Measurements from ENCODE around the gene TTC23.

The TTC23 gene

DNA sequence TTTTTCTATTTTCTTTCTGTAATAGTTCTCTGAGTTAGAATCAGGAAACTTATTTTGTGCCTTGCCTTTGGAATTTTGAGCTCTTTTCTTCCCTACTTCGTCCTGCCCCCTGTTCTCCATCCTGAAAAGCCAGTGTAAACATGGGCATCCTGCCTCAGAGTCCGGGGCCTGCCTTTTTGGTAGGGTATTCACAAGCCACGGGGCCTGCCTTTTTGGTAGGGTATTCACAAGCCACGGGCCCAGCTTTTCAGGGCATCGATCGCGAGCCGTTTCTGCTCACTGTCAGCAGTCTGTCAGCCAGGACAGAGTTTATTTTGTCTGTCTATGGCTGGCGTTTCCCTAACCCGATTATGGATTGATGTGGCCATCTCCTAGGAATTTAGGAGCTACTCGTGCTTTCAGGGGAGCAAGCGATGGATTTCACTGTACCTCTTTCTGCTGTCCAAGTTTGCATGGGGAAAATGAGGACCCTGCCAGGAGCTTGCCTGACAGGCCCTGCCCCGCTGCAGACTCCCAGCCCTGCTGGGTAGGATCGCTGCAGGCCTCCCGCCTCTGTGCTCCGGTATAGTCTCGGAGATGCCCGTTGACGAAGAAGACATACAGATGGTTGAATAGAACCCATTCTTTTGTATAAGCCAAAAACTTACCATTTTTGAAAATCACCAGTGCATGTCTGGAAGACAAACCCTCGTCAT, 131.7 kb downstream of the TTC23 start:
- no peak for TF ChIP-seq SPI1 (IDR thresholded peaks at IDR 0.05; ENCODE audit: borderline replicate concordance, low read depth)
- no peak for TF ChIP-seq GABPA (IDR thresholded peaks at IDR 0.05; ENCODE audit: low read depth)
- no peak for TF ChIP-seq POLR2AphosphoS5 (IDR thresholded peaks at IDR 0.05; ENCODE audit: low read depth)
- TF ChIP-seq, protein P1, sequence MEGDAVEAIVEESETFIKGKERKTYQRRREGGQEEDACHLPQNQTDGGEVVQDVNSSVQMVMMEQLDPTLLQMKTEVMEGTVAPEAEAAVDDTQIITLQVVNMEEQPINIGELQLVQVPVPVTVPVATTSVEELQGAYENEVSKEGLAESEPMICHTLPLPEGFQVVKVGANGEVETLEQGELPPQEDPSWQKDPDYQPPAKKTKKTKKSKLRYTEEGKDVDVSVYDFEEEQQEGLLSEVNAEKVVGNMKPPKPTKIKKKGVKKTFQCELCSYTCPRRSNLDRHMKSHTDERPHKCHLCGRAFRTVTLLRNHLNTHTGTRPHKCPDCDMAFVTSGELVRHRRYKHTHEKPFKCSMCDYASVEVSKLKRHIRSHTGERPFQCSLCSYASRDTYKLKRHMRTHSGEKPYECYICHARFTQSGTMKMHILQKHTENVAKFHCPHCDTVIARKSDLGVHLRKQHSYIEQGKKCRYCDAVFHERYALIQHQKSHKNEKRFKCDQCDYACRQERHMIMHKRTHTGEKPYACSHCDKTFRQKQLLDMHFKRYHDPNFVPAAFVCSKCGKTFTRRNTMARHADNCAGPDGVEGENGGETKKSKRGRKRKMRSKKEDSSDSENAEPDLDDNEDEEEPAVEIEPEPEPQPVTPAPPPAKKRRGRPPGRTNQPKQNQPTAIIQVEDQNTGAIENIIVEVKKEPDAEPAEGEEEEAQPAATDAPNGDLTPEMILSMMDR (IDR thresholded peaks at IDR 0.05; ENCODE audit: insufficient read depth, low read length) = no peak
- TF ChIP-seq, protein P2, sequence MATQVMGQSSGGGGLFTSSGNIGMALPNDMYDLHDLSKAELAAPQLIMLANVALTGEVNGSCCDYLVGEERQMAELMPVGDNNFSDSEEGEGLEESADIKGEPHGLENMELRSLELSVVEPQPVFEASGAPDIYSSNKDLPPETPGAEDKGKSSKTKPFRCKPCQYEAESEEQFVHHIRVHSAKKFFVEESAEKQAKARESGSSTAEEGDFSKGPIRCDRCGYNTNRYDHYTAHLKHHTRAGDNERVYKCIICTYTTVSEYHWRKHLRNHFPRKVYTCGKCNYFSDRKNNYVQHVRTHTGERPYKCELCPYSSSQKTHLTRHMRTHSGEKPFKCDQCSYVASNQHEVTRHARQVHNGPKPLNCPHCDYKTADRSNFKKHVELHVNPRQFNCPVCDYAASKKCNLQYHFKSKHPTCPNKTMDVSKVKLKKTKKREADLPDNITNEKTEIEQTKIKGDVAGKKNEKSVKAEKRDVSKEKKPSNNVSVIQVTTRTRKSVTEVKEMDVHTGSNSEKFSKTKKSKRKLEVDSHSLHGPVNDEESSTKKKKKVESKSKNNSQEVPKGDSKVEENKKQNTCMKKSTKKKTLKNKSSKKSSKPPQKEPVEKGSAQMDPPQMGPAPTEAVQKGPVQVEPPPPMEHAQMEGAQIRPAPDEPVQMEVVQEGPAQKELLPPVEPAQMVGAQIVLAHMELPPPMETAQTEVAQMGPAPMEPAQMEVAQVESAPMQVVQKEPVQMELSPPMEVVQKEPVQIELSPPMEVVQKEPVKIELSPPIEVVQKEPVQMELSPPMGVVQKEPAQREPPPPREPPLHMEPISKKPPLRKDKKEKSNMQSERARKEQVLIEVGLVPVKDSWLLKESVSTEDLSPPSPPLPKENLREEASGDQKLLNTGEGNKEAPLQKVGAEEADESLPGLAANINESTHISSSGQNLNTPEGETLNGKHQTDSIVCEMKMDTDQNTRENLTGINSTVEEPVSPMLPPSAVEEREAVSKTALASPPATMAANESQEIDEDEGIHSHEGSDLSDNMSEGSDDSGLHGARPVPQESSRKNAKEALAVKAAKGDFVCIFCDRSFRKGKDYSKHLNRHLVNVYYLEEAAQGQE (IDR thresholded peaks at IDR 0.05; ENCODE audit: insufficient replicate concordance, low read depth) = no peak
- Histone ChIP-seq H3K27me3 (ENCODE audit: insufficient read depth, poor library complexity, severe bottlenecking) (no peaks in the 10 kb centered on the region), H3K27ac (replicated peaks) (no peak overlapping the region), H3K4me3 (replicated peaks; ENCODE audit: insufficient read depth, low read length) (no peak overlapping the region)
- DNase-seq (ENCODE audit: low read depth in 1 of 2, low spot score in 1 of 2) = no peak

DNA sequence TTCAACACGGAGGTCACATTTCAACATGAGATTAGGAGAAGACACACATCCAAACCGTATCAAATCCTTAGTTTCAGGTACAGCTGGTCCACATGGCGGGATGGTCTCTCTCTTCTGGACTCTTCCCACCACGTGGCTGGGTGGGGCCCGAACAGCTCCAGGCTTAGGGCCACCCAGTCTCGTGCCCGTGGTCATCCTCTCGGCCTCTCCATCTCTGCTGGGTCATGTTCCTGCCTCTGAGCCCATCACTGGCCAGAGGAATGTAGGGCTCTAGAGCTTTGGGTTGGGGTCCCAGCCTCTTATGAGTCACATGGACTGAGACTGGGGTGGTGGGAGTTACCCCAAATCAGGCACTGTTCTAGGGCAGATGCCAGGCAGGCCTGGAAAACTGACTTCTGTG, 132.3 kb downstream of the TTC23 start:
- DNase-seq (ENCODE audit: low read depth in 1 of 2, low spot score in 1 of 2) = no peak
- no peaks in the 10 kb centered on the region for H3K27me3 ChIP-seq (ENCODE audit: insufficient read depth, poor library complexity, severe bottlenecking)
- no peak overlapping the region for H3K4me3 ChIP-seq (replicated peaks; ENCODE audit: insufficient read depth, low read length)
- H3K27ac ChIP-seq (replicated peaks) = no peak overlapping the region
- TF ChIP-seq, protein P2 (IDR thresholded peaks at IDR 0.05; ENCODE audit: insufficient replicate concordance, low read depth) = no peak
- TF ChIP-seq POLR2AphosphoS5 (IDR thresholded peaks at IDR 0.05; ENCODE audit: low read depth) (no peak), SPI1 (IDR thresholded peaks at IDR 0.05; ENCODE audit: borderline replicate concordance, low read depth) (no peak), GABPA (IDR thresholded peaks at IDR 0.05; ENCODE audit: low read depth) (no peak)
- TF ChIP-seq, protein P1 (IDR thresholded peaks at IDR 0.05; ENCODE audit: insufficient read depth, low read length) = no peak

DNA sequence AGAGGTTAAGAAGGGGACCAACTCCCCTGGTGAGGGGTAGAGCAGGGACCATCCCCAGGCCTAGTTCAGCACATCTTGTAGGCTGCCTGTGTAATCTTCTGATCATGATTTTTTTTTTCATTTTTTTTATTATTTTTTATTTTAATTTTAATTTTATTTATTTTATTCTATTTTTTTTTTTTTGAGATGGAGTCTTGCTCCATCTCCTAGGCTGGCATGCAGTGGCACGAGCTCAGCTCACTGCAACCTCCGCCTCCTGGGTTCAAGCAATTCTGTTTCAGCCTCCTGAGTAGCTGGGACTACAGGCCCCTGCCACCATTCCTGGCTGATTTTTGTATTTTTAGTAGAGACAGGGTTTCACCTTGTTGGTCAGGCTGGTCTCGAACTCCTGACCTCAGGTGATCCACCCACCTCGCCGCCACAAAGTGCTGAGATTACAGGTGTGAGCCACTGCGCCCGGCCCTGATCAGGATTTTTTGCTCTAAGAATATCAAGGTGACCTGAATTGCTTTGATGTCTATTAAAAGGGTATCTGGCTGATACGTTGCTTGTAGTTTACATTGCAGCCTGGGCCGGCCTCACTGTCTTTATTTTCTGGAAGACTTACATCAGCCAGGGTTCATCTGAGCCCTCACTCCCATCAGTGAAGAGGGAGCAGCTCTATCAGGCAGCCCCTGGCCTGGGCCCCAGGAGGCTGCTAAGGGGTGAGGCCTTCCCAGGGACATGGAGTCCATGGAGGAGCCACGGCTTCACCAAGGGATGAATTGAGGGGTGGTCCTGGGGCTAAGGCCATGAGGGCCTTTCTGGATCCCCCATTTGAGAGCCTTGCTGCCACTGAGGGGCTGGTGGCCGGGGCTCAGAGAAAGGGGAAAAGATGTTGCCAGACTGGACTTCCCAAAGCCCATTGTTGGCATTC, 133.8 kb downstream of the TTC23 start:
- DNase-seq (ENCODE audit: low read depth in 1 of 2, low spot score in 1 of 2) = no peak
- H3K4me3 ChIP-seq (replicated peaks; ENCODE audit: insufficient read depth, low read length) = no peak overlapping the region
- no peaks in the 10 kb centered on the region for H3K27me3 ChIP-seq (ENCODE audit: insufficient read depth, poor library complexity, severe bottlenecking)
- TF ChIP-seq, protein P1 (IDR thresholded peaks at IDR 0.05; ENCODE audit: insufficient read depth, low read length) = no peak
- no peak overlapping the region for H3K27ac ChIP-seq (replicated peaks)
